Activated naive CD4-positive, alpha-beta T cell (primary cell): ENCODE results near the gene GATAD2A.
A peak's percentile ranks its signal among the peaks of the same experiment; 100 is the strongest.
"Not testable (repeated sequence)": the region's sequence is repeated elsewhere in the genome, so short reads cannot be mapped to it uniquely, and the experiment has no call there.

ENCODE experiments used
- DNase-seq, 4 experiments: peaks; one replicate each; lab custom pipeline; 2025; lab: John Stamatoyannopoulos, UW

Gene GATAD2A, protein sequence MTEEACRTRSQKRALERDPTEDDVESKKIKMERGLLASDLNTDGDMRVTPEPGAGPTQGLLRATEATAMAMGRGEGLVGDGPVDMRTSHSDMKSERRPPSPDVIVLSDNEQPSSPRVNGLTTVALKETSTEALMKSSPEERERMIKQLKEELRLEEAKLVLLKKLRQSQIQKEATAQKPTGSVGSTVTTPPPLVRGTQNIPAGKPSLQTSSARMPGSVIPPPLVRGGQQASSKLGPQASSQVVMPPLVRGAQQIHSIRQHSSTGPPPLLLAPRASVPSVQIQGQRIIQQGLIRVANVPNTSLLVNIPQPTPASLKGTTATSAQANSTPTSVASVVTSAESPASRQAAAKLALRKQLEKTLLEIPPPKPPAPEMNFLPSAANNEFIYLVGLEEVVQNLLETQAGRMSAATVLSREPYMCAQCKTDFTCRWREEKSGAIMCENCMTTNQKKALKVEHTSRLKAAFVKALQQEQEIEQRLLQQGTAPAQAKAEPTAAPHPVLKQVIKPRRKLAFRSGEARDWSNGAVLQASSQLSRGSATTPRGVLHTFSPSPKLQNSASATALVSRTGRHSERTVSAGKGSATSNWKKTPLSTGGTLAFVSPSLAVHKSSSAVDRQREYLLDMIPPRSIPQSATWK

DNA sequence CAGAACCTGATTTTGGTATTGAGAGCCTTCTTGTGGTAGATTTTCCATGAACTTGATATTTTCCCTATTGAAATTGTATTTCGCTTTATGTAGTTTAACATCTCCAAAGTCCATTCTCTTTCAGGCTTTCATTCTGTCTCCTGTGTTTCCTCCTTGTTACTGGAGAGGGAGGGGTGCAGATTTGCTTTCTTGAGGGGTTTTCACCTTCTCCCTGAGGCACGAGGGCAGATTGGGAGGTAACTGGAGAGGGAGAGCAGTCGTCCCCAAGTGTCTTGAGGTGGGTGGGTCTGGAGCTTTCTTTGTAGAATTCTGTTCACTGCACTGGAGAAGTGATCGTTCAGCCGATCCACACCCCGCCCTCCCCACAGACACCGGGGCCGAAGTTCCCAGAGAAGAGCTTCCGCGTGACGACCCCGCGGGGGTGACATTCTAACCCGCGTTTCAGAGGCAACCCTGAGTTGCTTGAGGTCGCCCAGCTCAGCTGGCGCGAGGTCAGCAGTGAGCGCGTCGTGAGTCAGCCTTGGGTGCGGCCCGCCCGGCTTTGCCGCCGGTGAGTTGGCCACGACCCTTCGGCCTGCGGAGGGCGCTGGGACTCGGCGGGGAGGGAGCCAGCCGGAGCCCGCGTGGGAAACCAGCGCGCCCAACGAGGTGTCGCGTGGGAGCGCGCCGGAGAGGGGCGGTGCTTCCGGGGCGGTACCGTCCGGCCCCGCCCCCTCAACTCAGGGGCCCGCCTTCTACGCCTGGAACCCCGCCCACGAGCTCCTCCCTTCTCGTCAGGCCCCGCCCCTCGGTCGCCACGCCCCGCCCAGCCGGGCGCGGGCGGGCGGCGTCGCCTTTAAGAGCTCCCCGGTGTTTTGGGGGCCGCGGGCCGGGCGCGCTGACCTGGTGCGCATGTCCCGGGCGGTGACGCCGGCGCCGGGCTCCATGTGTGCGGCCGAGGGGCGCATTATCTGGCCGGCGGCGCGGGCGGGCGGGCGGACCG, at the start of gene GATAD2A:
Gene GATAD2A, plus strand, starts transcription at position 797 of the 982 bp plus-strand sequence. CDS start 59,671 bp downstream, outside the sequence.
- DNase-seq, result peak; percentile 81 to 92 (median 88)

DNA sequence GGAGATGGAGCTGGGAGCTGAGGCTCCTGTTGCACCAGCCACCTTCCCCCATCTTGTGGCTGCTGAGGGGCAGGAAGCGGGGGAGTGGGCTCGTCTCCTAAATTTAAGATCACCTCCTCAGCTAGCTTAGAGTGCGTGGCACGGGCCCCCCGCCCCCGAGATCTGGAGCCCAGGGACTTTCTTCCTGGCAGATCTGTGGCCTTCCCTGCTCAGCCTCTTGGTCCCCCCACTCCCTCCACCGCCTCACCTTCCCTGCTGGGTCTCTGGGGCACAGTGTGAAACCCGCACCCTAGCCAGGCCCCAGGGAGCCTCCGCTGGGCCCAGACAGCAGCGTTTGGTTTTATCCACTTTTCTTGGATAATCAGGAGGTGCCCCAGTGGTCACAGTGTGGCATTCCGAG, 49.0 kb upstream of the GATAD2A start:
- no peak for DNase-seq

DNA sequence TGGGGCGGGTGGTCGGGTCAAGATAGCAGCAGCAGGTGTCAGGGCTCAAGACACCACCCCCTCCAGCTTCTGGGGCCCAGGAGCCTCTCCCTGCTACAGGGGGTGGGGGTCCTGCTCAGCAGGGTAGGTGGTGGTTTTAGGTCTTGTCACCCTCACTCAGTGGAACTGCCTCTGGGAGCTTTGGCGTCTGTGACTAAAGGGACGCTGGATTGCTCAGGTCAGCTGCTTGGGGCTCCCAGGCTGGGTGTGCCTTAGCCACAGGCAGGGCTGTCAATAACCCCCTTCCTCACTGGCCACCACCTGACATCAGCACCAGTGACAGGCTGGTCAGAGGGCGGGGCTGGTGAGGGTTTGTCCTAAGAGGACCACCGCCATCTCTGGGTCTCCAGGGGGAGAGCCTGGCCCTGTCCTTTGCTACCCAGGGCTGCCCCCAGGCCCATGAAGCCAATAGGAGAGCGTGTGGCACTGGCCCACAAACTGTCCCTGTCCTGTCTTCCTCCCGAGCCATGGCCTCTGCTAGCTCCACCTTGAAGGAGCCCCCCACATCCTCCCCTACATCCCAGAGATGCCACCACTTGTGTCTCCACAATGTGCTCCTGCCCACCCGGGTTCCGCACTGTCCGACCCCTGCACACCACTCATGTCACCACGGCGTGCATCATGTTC, 48.4 kb upstream of the GATAD2A start:
- DNase-seq, result no peak

DNA sequence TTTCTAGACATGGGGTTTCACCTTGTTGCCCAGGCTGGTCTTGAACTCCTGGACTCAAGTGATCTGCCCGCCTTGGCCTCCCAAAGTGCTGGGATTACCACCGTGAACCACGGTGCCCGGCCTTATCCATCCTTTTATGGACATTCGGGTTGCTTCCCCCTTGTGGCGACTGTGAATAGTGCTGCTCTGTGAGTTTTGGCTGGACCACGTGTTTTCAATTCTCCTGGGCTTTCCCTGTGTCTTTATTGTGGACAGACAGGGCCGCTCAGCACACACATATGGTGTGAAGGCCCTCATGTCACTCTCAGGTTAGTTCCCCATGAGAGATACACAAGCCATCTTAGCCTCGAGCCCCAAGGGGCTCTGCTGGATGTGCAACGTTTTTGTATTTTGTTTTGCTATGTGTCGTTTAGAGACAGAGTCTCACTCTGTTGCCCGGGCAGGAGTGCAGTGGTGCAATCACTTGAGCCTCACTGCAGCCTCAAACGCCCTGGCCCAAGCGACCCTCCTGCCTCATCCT, 44.3 kb upstream of the GATAD2A start:
- peak; percentile 15 to 45 (median 31) for DNase-seq

DNA sequence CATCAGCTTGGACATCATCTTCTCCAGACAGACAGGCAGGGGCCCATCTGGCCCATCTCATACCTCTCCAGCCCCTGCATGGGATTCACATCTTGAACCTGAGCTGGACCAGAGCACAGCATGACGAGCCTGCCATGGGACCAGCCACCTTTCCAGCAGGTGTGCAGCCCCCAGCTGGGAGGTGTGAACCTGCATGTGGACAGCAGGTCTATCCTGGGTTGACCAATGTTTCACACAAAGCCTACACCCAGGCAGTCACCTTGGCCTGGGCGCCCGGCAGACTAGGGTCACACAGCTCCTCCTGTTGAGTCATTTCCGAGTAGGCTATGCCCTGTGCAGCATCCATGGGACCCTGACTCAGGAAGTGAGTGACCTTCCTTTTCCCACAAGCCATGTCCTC, 43.4 kb upstream of the GATAD2A start:
- no peak for DNase-seq

DNA sequence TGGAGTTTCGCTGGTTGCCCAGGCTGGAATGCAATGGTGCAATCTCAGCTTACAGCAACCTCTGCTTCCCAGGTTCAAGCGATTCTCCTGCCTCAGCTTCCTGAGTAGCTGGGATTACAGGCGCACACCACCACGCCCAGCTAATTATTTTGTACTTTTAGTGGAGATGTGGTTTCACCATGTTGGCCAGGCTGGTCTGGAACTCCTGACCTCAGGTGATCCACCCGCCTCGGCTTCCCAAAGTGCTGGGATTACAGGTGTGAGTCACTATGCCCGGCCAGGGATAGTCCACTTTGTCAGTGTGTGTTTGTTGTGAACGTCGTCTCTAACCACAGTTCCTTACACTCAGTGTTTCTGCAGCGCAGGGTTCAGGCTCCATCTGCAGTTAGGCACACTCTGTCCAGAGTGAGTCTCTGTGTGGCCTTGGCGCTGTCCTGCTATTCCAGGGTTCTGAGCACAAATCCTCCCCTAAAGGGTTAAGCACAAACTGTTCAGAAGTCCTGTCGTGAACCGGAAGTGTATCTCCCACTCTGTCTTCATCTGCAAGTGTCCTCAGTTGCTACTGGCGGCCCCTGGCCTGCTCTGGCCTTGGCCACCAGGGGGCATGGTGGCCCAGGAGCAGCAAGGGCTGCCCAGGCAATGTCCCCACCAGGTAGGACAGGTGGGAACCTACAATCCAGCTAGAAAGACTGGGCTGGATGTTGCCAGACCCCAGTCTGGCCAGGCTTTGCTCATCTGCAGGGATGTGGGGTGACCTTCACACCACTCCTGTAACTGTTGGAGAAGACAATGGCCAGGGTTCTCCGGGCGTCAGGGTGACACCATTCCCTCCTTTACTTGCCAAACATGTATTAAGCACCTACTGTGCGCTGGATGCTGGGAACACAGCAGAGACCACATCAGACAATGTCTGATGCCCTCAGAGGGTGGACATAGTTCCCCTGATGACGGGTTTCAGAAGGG, 38.8 kb upstream of the GATAD2A start:
- peak; percentile 21 to 62 (median 46) for DNase-seq

DNA sequence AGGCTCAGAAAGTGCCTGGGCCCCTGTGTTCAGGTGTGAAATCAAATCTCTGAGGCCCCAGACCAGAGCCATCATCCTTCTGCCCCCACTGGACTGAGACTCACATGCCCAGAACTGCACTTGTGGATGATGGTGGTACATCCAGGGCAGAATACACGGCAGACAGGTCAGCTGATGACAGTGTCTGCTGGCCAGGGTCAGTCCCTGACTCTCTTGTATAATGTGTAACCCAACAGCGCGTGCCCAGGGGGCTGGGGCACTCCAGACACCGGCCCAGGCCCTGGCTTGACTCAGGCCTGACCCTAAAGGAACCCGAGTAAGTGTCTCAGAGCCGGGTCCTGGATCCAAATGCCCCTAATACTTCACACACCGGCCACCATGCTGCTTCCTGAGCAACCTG, 37.4 kb upstream of the GATAD2A start:
- no peak for DNase-seq

DNA sequence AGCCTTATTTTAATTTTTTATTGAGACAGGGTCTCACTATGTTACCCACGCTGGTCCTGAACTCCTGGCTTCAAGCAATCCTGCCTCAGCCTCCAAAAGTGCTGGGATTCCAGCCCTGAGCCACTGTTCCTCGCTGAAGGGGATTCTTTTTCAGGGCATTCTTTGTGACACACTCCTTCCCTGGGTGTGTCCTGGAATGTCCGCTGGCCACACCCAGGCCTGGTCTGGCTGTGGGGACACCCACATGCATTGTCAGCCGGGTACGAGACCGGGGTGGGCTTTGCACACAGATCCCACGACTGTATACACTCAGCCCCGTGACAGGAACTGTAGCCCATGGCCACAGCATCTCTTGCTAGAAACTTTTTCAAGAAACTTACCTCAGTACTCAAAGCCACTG, 34.4 kb upstream of the GATAD2A start:
- no peak for DNase-seq

DNA sequence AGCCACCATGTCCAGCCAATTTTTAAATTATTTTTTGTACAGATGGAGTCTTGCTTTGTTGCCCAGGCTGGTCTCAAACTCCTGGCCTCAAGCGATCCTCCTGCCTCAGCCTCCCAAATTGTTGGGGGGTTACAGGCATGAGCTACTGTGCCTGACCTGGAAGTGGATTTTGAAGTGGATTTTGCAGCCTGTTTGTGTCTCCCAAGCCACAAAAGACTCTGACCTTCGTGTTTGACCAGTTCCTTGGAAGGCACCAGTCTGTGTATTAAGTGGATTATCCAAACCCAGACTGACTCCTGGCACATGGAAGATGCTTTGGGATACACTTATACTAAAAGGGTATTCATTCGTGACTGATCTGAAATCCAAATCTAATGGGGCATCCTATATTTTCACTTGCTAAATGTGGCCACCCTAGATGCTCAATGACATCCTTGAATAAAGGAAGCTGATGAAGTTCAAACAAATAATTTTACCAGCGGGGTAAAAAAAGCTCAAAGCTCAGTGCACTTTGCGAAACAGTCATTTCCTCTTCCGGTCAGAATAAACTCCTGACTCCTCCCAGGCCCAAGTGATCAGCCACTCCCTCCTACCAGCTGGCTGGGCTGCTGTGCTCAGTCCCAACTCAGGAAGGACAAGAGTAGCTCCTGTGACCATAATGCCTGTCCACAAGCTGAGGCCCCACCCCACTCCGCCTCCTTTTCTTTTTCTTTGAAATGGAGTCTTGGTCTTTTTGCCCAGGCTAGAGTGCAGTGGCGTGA, 32.6 kb upstream of the GATAD2A start:
- peak in 1 of 4 experiments; percentile 11 for DNase-seq

DNA sequence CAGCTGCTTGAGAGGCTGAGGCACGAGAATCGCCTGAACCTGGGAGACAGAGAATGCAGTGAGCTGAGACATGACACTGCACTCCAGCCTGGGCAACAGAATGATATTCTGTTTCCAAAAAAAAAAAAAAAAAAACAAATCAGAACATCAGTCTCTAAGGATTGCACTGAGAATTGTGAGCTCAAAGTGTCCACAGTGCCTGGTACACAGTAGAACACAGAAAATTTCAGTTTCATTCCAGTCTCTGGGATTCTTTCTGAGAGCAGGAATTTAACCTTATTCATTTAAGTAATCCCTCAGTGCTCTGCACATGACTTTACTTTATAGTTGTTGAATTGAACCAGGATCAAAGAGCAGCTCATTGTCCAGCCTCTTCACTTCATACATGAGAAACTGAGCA, 25.9 kb upstream of the GATAD2A start:
- no peak for DNase-seq

DNA sequence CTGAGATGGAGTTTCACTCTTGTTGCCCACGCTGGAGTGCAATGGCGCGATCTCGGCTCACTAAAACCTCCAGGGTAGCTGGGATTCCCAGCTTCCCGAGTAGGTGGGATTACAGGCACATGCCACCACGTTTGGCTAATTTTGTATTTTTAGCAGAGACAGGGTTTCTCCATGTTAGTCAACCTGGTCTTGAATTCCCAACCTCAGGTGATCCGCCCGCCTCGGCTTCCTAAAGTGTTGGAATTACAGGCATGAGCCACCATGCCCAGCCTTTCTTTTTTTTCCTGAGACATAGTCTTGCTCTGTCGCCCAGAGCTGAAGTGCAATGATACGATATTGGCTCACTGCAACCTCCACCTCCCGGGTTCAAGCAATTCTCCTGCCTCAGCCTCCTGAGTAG, 25.2 kb upstream of the GATAD2A start:
- not testable (repeated sequence) for DNase-seq

DNA sequence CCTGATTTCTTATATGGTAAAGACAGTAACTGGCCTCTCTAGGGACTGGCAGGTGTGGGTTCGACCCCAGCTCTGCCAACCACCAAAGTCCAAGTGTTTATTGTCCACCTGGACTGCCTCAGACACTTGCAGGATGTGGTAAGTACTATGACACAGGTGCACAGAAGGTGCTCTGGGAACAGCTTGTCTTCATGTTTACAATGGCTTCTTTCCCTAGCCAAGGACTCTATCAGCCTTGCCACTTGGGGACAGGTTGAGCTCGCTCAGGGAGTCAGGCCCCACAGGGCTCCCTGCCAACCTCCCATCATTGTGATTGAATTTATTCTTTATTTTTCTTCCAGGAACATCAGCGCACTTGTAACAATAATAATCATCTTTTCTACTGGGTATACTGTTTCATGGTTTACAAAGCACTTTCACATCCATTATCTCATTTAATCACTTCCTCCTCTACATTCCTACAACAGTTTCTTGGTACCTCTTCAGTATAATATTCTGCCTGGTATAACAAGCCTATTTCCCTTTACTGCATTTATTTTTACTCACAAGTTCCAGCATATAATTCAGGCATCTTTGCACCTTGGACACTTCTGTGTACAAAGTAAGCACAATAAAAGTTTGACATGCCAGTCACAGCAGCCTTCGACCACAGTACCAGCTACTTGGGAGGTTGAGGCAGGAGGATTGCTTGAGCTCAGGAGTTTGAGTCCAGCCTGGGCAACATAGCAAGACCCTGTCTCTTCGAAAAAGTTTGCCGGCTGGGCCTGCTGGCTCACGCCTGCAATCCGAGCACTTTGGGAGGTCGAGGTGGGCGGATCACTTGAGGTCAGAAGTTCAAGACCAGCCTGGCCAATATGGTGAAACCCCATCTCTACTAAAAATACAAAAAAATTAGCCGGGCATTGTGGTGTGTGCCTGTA, 24.2 kb upstream of the GATAD2A start:
- no peak for DNase-seq

DNA sequence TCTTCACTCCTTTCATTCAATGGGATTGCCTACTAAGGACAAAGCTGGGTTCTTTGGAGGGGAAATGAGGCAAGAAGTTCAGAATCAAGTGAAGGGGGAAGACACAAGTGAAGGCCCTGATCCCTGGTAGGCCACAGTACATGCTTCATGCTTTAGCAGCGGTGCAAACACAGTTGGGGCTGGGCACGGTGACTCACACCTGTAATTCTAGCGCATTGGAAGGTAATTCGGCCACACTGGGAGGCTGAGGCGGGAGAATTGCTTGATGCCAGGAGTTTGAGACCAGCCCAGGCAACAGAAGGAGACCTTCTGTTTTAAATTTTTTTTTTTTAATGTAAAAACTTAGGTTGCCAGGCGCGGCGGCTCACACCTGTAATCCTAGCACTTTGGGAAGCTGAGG, 23.4 kb upstream of the GATAD2A start:
- DNase-seq, result no peak

DNA sequence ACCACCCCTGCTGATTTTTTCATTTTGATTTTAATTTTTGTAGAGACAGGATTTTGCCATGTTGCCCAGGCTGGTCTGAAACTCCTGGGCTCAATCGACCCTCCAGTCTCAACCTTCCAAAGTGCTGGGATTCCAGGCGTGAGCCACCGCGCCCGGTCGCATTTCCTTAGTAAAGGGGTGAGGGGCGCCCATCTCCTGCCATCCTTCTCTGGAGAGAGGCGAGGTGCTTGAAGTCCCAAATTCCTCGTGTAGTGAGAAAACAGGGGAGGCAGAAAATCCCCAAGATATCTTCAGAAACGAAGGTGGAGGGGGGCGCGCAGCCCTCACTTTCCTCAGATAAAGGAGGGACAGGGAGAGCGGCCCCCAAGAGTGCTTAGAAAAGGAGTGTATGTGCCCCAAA, 21.0 kb upstream of the GATAD2A start:
- DNase-seq, result no peak

DNA sequence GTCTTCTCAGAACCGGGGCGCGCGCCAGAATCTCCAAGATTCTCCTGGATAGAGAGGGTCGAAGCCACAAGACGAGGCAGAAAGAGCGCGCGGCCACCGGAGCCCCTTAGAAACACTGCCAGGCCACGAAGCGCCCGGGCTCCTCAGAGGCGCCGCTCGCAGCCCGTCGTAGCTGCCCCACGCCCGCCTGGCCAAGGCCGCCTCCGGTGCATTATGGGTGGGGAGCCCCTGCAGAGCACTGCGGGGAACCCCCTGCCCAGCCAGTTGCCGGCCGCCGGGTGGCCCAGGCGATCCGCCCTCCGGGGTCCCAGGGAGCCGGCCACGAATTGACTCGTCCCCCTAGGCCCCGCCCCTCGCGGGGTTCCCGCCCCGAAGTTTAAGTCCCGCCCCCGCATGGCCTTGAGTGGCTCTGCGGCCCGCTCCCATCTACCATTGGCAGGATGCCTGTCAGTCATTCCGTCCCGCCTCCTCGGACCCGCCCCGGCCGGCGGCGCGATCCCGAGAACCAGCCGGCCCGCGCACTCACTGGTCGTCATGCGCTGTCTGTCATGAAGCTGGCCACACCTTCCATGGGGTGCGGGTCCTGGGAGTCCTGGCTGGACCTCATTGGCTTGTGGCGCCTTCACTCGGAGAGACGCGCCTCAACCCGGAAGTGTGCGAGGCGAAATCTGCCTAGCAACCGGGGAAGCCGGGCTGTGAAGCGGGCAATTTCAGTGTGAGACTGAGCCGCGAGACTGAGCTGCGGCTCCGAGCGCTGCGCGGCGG, 20.2 kb upstream of the GATAD2A start:
- DNase-seq, result peak; percentile 97 to 99 (median 98)

DNA sequence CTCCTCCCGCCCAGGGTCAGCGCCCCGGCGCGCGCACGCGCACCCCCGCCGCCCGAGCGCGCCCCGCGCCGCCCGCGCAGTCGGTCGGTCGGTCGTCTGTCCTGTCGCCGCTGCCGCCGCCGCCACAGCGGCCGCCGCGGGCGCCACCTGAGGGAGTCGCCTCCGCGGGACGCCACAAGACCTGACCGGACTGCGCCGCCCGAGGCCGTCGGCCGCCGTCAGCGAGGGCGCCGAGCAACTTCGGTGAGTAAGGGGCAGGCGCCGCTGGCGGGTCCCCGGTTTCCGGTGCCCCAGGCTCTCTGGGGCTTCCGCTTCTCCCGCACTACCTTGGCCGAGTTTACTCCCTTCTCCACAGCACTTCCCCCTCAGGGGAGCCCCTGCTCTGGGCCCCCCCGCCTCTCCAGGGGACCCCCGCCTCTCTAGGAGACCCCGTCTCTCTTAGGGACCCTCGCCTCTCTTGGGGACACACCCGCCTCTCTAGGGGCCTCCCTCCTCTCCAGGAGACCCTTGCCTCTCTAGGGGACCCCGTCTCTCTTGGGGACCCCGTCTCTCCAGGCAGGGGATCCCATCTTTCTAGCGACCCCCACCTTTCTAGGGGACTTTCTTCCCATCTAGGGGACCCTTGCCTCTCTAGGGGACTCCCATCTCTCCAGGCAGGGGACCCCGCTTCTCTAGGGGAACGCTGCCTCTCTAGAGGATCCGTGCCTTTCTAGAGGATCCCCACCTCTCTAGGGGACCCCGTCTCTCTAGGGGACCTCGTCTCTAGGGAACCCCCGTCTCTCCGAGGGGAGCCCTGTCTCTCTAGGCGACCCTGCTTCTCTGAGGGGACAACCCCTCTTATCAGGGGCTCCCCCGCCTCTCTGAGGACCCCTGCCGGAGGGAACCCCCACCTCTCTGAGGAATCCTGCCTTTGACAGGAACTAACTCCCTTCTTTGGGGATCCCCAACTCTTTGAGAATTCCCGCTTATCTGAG, 19.3 kb upstream of the GATAD2A start:
- peak in 2 of 4 experiments; percentile 41 to 57 for DNase-seq
